Activated naive CD8-positive, alpha-beta T cell treated with anti-CD3 and anti-CD28 coated beads, Interleukin-2, amount 10 ng/mL, durations not matched to agents 7 days and 5 days (primary cell): ENCODE results near the gene GNAT3. TPM values are rescaled to one million over a fixed set of nuclear protein-coding genes. Genes with fewer than 3 reads are reported as not detected.

Source experiments
- ATAC-seq: fragments of 150-1000 bp; cut with Tn5 transposase; one replicate; pipeline ENCODE4 v1.10.0; 2021; ENCODE audit warnings: low read depth, moderate library complexity
- POLR2A ChIA-PET: fragments of 350-600 bp; sonication (Branson Sonifier 250); formaldehyde crosslinking; loops from one replicate; lab custom pipeline; 2021; ENCODE audit warnings: antibody characterized with exemption; lab: Charles Lee
- DNase-seq: peaks from one replicate; pipeline ENCODE4 v3.0.0; 2021
- H3K27ac Mint-ChIP-seq: one replicate; pipeline ENCODE4 v1.8.0; 2022; ENCODE audit warnings: mild to moderate bottlenecking, mixed read lengths
- H3K27me3 Mint-ChIP-seq: one replicate; pipeline ENCODE4 v1.8.0; 2022; ENCODE audit warnings: mild to moderate bottlenecking, moderate library complexity, mixed read lengths
- H3K36me3 Mint-ChIP-seq: one replicate; pipeline ENCODE4 v1.8.0; 2021; ENCODE audit warnings: mild to moderate bottlenecking, mixed read lengths
- H3K4me1 Mint-ChIP-seq: one replicate; pipeline ENCODE4 v1.8.0; 2021; ENCODE audit warnings: mixed read lengths
- H3K4me3 Mint-ChIP-seq: one replicate; pipeline ENCODE4 v1.8.0; 2022; ENCODE audit warnings: mild to moderate bottlenecking, moderate library complexity, mixed read lengths
- H3K9me3 Mint-ChIP-seq: one replicate; pipeline ENCODE4 v1.8.0; 2021; ENCODE audit warnings: mixed read lengths
- total RNA-seq, 2 experiments: library from RNA; stranded (reverse); gene quantifications; one replicate each; pipeline ENCODE4 v1.2.3, GENCODE V29; 2021

GNAT3 gene
- total RNA-seq, result not detected

DNA sequence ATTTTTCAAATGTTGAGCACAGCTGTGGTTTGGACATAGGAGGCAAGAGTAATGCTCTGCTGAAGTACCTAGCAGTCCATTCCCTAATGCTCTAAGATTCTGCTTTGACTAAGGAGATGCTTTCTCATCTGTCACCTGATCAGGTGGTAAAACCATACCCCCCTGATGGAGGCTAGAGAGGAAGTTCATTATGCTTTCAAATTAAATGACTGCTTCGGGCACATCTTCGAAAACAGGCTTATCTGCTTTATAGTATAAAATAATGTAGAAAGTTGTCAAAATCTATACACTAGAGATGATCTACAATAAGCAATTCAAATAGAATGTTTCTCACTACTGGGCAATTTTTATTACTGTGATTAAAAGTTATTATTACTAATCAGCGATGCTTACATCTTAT, at the start of gene GNAT3:
Gene GNAT3 (minus strand): TSS at position 101 of the 400 bp plus-strand sequence. CDS start 138 bp downstream, outside the sequence.
- Mint-ChIP-seq H3K4me1 (no peaks in the 10 kb centered on the region), H3K9me3 (no peaks in the 10 kb centered on the region), H3K27ac (no peak within 1 kb of the TSS), H3K27me3 (peaks cover 3% of the 10 kb centered on the region), H3K36me3 (no peaks in the 10 kb centered on the region), H3K4me3 (no peak within 1 kb of the TSS)
- POLR2A ChIA-PET, result no interaction called here
- DNase-seq, result no peak
- no peak for ATAC-seq

DNA sequence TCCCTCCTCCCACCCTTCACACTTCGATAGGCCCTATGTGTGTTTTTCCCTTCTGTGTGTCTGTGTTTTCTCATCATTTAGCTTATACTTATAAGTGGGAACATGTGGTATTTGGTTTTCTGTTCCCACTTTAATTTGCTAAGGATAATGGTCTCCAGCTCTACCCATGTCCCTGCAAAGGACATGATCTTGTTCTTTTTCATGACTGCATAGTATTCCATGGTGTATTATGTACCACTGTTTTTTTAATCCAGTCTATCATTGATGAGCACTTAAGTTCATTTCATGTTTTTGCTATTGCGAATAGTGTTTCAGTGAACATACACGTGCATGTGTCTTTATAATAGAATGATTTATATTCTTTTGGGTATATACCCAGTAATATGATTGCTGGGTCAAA, 46.3 kb upstream of the GNAT3 start:
- H3K27me3 Mint-ChIP-seq, result peaks cover 3% of the 10 kb centered on the region
- H3K4me3 Mint-ChIP-seq, result no peak overlapping the region
- no peak overlapping the region for H3K27ac Mint-ChIP-seq
- no peaks in the 10 kb centered on the region for H3K36me3 Mint-ChIP-seq
- no peaks in the 10 kb centered on the region for H3K4me1 Mint-ChIP-seq
- no peak for DNase-seq
- POLR2A ChIA-PET, result no interaction called here
- no peak for ATAC-seq
- peaks cover 14% of the 10 kb centered on the region for H3K9me3 Mint-ChIP-seq

DNA sequence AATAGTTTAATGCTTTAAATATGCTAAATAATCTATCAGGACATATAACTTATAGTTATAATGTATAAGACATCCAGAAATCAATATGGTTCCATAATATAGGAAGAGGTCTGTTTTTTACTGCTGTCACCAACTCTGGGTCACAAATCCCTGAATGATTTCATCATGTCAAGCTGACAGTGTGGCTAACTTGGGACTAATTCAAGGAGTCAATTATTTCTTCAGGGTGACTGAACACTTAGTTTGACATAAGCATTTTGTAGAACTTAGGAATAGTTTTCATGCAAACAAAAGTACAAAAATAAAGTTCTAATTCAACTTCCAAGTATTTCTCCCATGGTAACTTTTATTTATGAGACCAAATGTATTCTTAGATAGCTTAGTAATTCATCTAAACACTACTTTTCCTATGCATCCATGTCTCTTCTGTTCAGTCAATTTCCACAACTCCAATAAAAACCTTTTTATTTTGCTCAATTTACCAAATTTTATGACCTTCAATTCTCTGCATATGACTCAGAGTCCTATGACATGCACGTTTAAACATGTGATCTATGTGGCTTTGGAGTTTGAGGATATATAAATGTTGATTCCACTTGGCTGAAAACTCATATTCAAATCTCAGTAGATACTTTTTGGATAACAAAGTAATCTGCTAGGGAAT, 40.3 kb upstream of the GNAT3 start:
- H3K9me3 Mint-ChIP-seq, result no peaks in the 10 kb centered on the region
- no peaks in the 10 kb centered on the region for H3K27me3 Mint-ChIP-seq
- no peaks in the 10 kb centered on the region for H3K36me3 Mint-ChIP-seq
- POLR2A ChIA-PET, result no interaction called here
- ATAC-seq, result no peak
- DNase-seq, result no peak
- no peaks in the 10 kb centered on the region for H3K4me1 Mint-ChIP-seq
- no peak overlapping the region for H3K4me3 Mint-ChIP-seq
- no peak overlapping the region for H3K27ac Mint-ChIP-seq

DNA sequence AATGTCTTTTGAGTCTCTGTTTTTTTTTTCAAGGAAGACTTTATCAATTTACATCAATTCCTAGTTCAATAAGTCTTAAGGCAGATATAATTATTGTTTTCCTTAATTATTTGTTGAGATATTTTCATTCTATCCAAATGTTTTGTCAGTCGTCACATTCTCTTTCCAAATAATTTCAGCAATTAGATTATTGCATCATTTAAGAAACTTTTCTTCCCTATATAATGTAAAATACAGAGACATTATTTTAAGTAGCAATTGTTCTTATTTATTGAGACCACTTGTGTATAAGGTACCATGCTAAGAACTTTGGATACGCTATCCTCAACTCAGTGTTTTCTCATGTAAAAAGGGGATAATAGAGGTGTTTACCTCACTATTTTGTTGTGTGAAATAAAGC, 38.1 kb upstream of the GNAT3 start:
- H3K4me3 Mint-ChIP-seq, result no peak overlapping the region
- peaks cover 3% of the 10 kb centered on the region for H3K9me3 Mint-ChIP-seq
- POLR2A ChIA-PET, result no interaction called here
- H3K27me3 Mint-ChIP-seq, result no peaks in the 10 kb centered on the region
- H3K4me1 Mint-ChIP-seq, result no peaks in the 10 kb centered on the region
- no peak for DNase-seq
- ATAC-seq, result no peak
- H3K36me3 Mint-ChIP-seq, result no peaks in the 10 kb centered on the region
- H3K27ac Mint-ChIP-seq, result no peak overlapping the region

DNA sequence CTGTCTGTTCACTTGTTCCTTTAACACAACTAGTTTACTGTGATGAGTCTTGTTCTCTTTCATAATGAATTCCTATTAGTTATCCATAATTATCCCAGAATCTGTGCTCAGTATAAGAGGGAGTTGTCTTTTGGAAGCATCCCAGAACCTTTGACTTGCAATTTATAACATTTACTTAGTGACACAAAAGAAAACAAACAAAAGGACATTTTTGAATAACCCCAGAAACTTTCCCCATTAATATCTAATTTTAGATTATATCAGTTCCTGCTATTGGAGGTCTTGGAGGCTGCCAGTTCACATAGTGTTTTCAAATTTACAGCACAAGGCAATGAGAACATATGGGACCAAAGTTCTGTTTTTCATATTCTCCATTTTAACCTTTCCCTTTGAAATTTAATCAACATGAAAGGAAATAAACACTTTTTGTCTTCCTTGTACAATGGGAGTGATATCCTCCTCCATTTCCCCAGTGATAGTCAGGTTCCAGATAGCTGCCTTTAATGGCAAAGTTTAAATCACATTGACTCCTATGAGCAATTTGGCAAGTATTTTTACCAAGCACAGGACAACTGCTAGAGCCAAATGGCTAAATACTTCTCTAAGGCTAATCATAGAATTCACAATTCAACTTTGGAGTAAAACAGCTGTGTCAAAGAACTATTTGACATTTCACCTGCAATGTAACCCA, 37.1 kb upstream of the GNAT3 start:
- Mint-ChIP-seq H3K4me1 (no peaks in the 10 kb centered on the region), H3K27ac (no peak overlapping the region)
- ATAC-seq, result no peak

DNA sequence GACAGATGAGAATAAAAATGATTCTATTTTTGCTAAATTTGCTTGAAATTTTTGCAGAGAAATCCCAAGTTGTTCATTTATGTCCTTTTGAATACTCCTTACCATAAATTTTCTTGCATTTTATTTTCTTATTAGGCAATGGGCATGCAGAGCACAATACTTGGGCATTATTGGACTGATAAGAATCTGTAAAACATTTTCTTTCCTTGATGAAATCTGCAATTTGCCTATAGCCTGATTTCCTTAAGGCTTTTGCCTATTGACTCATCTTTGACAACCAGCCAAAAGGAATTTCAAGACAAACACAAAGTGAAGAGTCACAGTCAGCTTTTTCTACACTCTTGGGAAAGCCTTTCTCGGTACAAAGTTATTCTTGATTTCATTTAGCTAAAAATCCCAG, 30.5 kb upstream of the GNAT3 start:
- Mint-ChIP-seq H3K4me1 (no peaks in the 10 kb centered on the region), H3K27ac (no peak overlapping the region), H3K9me3 (peaks cover 3% of the 10 kb centered on the region), H3K36me3 (no peaks in the 10 kb centered on the region), H3K27me3 (no peaks in the 10 kb centered on the region), H3K4me3 (no peak overlapping the region)
- ATAC-seq, result no peak
- POLR2A ChIA-PET, result no interaction called here
- DNase-seq, result no peak

More for the DNA sequence above, 37.1 kb upstream of the GNAT3 start:
- H3K36me3 Mint-ChIP-seq, result no peaks in the 10 kb centered on the region
- peaks cover 3% of the 10 kb centered on the region for H3K9me3 Mint-ChIP-seq
- no peak for DNase-seq
- no peak overlapping the region for H3K4me3 Mint-ChIP-seq
- no peaks in the 10 kb centered on the region for H3K27me3 Mint-ChIP-seq
- POLR2A ChIA-PET, result no interaction called here

DNA sequence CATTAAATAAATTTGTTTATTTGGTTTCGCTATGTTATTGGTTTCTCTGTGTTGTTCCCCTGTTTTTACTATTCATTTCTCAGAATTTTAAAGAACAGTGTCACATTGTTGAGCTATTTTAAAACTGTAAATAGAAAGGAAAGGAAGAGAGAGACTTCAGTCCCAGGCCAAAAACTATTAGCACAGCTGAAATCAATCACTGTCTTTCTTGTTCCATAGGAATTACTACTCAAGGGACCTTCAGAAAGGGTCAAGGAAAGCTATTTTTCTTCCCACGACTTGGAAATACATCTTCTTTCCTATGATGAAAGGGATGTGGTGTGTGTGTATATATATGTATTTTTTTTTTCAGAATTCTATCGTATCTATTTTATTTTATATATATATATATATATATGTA, 29.0 kb upstream of the GNAT3 start:
- no peaks in the 10 kb centered on the region for H3K36me3 Mint-ChIP-seq
- no peaks in the 10 kb centered on the region for H3K27me3 Mint-ChIP-seq
- H3K27ac Mint-ChIP-seq, result no peak overlapping the region
- no peaks in the 10 kb centered on the region for H3K9me3 Mint-ChIP-seq
- no peak overlapping the region for H3K4me3 Mint-ChIP-seq
- POLR2A ChIA-PET, result no interaction called here
- no peak for ATAC-seq
- H3K4me1 Mint-ChIP-seq, result no peaks in the 10 kb centered on the region
- DNase-seq, result no peak

DNA sequence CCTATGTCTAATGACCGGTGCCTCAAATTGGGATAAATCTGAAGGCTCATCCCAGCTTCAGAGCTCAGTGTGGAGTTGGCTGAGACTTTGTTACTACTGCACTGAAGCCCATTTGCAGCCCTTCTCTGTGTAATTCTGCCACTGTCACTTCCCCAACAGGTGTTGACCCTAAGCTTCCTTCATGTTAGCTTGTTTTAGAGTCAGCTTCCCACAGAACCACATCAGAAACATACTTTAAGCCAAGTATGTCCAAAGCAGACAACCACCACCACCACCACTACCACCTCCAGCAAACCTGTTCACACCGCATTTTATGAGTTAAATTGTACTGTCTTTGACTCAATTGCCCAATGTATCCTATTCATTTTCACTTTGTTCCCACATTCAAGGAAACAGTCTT, 25.2 kb upstream of the GNAT3 start:
- Mint-ChIP-seq H3K4me1 (no peaks in the 10 kb centered on the region), H3K27ac (no peak overlapping the region), H3K27me3 (no peaks in the 10 kb centered on the region), H3K9me3 (peaks cover 2% of the 10 kb centered on the region), H3K4me3 (no peak overlapping the region), H3K36me3 (no peaks in the 10 kb centered on the region)
- POLR2A ChIA-PET, result no interaction called here
- no peak for DNase-seq
- no peak for ATAC-seq

DNA sequence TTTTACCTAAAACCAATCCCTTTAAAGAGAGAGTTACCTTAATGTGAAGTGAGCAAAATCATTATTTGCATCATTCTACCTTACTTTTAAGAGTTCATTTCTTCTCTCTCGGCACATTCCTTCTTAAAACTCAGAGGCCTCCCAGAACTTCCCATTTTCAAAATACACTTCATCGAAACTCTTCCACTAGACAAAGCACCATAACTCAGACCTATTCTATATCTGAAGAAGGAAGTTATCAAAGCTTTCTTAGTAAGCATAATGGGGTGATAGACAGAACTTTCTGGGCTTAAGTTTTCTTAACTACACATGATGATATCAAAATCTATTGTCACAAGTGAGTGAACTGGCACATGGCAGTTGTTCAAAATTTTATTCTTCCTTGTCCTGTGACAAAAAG, 24.6 kb upstream of the GNAT3 start:
- H3K9me3 Mint-ChIP-seq, result peaks cover 2% of the 10 kb centered on the region
- H3K4me1 Mint-ChIP-seq, result no peaks in the 10 kb centered on the region
- ATAC-seq (no peak), DNase-seq (no peak)
- POLR2A ChIA-PET, result no interaction called here
- no peak overlapping the region for H3K27ac Mint-ChIP-seq
- H3K36me3 Mint-ChIP-seq, result no peaks in the 10 kb centered on the region
- no peak overlapping the region for H3K4me3 Mint-ChIP-seq
- no peaks in the 10 kb centered on the region for H3K27me3 Mint-ChIP-seq

DNA sequence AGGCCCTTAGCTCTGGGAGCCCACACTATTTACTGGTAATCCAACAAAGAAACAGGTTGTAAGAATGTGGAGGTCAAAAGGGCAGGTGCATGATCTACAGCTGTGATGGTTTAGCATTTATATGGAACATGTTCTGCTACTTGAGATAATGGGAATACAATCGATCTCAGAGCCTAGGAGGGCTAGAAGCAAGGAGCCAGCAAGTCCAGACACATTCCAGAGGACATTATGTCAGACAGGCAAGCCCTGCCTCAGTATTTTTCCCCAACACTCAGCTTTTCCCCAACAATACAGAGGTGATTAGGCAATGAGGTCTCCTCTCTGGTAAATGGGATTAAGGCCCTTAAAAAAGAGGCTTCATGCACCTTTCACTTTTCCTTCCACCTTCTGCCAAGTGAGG, 21.4 kb upstream of the GNAT3 start:
- Mint-ChIP-seq H3K9me3 (peaks cover 6% of the 10 kb centered on the region), H3K36me3 (no peaks in the 10 kb centered on the region), H3K4me3 (no peak overlapping the region), H3K27me3 (no peaks in the 10 kb centered on the region), H3K4me1 (no peaks in the 10 kb centered on the region), H3K27ac (no peak overlapping the region)
- POLR2A ChIA-PET, result no interaction called here
- DNase-seq, result no peak
- no peak for ATAC-seq

DNA sequence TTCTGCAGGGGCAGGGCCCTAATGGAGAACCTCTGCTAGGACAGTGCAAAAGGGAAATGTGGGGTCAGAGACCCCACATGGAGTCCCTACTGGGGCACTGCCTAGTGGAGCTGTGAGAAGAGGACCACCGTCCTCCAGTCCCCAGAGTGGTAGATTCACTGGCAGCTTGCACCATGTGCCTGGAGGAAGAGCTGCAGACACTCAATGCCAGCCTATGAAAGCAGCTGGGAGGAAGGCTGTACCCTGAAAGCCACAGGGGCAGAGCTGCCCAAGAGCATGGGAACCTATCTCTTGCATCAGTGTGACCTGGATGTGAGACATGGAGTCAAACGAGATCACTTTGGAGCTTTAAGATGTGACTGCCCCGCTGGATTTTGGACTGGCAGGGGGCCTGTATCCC, 20.3 kb upstream of the GNAT3 start:
- Mint-ChIP-seq H3K27me3 (no peaks in the 10 kb centered on the region), H3K36me3 (no peaks in the 10 kb centered on the region), H3K27ac (no peak overlapping the region), H3K4me1 (no peaks in the 10 kb centered on the region), H3K4me3 (no peak overlapping the region), H3K9me3 (peaks cover 6% of the 10 kb centered on the region)
- POLR2A ChIA-PET, result no interaction called here
- ATAC-seq (no peak), DNase-seq (no peak)

DNA sequence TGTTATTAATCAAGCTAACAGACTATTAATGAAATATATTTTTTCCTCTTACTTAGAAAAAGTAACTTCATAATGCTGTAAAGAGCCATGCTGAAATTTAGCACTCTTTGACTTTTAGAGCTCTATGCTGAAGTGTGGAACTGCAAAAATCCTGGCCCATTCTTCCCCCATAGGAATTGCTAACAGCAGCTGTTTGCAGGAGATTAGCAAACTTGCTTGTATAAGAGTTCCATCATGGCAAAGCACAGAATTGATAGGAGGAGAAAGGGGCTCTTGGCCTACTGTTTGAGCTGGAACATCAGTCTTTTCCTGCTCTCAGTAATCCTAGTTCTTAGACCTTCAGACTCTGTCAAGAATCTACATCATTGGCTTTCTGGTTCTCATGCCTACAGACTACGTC, 18.3 kb upstream of the GNAT3 start:
- ATAC-seq, result no peak
- Mint-ChIP-seq H3K27me3 (no peaks in the 10 kb centered on the region), H3K27ac (no peak overlapping the region), H3K9me3 (peaks cover 6% of the 10 kb centered on the region), H3K4me3 (no peak overlapping the region), H3K4me1 (no peaks in the 10 kb centered on the region), H3K36me3 (no peaks in the 10 kb centered on the region)
- POLR2A ChIA-PET, result no interaction called here
- DNase-seq, result no peak

DNA sequence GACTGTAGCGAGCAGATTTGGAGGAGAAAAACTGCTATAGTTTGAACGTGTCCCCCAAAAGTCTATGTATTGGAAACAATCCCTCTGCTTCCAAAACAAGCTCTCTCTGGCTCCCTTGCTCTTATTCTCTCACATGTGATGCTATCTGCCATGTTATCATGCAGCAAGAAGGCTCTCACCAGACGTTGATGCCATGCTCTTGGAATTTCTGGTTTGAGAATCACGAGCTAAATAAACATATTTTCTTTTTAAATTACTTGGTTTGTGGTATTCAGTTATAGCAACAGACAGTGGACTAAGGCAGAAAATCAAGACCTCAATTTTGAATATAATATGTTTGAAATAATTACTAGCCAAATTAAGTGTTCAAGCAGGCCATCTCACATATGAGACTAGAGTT, 17.5 kb upstream of the GNAT3 start:
- Mint-ChIP-seq H3K4me1 (no peaks in the 10 kb centered on the region), H3K27ac (no peak overlapping the region), H3K4me3 (no peak overlapping the region), H3K27me3 (no peaks in the 10 kb centered on the region), H3K9me3 (peaks cover 6% of the 10 kb centered on the region), H3K36me3 (no peaks in the 10 kb centered on the region)
- ATAC-seq (no peak), DNase-seq (no peak)
- POLR2A ChIA-PET, result no interaction called here

DNA sequence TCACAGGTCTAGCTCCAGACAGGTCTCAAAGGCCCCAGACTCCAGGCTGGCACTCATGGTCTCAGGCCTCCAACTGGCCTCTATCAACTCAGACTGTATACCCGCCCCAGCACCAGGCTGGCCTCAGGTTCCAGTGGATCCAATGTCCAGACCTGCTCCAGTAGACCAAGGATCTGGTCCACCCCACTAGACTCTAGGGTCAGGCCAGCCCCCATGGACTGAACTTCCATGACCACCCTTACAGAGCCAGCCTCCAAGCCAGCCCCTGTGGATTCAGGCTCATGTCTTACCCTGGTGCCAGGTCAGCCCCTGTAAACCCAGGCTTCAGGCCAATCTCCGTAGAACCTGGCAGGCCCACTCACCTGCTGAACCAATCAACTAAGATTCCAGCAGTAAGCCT, 16.8 kb upstream of the GNAT3 start:
- Mint-ChIP-seq H3K27ac (no peak overlapping the region), H3K4me3 (no peak overlapping the region), H3K4me1 (no peaks in the 10 kb centered on the region), H3K36me3 (no peaks in the 10 kb centered on the region), H3K9me3 (peaks cover 6% of the 10 kb centered on the region), H3K27me3 (no peaks in the 10 kb centered on the region)
- ATAC-seq (no peak), DNase-seq (no peak)
- POLR2A ChIA-PET, result no interaction called here
